ENCODE measurements around the gene IRF2BP2. TPM values are rescaled to one million over a fixed set of nuclear protein-coding genes. Genes with fewer than 3 reads are reported as not detected.

Gene IRF2BP2
- total RNA-seq, 1 donor from 2014 or later: 65.6 TPM

DNA sequence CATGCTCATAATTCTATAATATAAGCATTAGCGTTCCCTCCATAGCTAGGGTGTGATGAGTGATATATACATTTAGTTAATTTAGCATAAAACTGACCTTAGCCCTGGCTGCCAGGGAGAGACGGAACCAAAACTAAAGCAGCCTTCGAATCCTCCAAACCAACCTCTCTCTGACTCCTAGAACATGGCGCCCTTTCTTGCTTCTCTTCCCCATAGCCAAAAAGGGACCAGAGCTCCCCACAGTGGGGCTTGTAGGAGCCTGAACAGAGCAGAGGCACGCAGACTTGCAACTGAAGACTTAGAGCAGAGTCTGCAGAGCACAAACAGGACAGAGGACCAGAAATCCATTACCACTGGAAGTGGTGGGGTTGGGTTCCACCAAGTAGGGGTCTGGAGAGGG, 17.7 kb downstream of the IRF2BP2 start:
- no peak for DNase-seq (ENCODE audit: low spot score)
- intact Hi-C loops (cut with DNase I): no loop called here

DNA sequence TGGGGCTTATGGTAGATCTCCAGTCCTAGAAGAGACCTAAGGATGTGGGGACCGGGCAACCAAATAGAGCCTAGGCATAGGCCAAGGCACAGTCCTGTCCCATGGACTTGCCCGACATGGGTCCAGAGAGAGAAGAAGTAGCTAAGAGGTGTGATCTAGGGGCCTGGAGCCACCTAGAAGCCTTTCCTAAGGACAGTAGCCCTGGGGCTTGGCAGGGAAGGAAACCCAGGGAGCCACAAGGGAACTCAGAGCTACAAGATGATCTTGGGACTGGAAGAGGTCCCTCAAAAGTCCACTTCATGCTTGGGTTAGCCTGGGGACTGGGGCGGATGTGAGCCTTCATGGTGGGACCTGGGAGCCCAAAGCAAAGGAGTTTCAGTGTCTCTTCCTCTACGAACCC, 18.8 kb downstream of the IRF2BP2 start:
- intact Hi-C loops (cut with DNase I): no loop called here
- DNase-seq (ENCODE audit: low spot score): no peak

DNA sequence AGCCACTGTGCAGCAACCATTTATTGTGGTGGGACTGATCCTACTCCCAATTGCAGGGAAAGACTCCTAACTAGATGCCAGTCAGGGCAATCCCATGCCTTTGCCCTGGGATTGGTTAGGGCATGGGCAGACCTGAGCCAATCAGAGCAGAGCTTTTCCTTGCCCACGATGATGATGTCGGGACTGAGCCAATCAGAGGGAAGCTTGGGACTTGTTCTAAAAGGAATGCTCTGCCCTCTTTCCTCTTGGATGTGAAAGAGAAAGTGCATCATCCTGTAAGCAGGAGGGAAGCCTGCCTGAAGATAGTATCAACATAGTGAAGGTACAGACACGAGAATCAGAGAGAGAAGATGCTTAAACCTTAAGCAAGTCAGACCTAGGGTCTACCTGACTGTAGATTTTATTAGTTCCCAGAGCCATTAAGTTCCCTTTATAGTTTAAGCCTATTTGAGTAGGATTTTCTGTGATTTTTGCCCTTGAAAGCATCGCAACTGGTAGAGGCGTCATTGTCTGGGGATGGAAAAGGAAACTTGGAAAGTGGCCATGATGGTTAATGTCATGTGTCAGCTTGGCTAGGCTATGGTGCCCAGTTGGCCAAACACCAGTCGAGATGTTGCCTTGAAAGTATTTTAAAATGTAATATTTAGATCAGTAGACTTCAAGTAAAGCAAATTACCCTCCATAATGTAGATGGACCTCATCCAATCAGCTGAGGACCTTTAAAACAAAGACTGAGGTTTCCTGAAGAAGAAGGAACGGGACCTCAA, 19.9 kb downstream of the IRF2BP2 start:
- intact Hi-C loops (cut with DNase I): no loop called here
- no peak for DNase-seq (ENCODE audit: low spot score)

DNA sequence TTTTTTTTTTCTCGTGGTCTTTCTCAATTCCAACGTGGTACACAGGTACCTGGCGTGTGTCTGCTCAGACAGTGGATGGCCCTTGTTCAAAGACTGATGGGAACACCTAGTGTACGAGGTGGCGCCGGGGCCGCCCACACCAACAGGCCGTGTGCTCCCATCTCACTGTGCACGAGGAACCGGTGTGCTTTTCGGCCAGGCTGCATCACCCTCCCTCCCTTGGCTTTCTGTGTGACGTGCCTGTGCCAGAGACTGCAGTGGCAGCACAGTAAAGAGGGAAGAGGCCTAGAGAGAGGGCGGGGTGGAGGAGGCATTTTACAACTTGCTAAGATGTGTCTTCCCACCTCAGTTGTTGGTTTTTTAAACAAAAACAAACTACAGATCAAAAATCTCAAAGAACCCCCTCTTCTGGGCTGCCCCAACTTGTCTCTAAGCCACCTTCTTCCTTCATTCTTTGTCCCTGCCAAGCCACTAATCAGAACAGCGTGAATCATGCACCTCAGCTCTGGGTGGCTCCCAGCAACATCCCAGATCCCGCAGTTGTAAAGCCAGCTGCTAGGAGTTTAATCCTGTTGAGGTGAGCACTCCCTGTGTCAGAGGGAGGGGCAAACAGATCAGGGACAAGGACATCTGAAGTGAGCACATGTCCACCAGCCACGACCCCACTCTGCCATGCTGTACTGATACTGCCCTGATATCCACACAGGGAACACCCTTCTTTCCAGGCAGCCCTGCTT, 20.7 kb downstream of the IRF2BP2 start:
- DNase-seq (ENCODE audit: low spot score): no peak
- intact Hi-C loops (cut with DNase I): no loop called here

DNA sequence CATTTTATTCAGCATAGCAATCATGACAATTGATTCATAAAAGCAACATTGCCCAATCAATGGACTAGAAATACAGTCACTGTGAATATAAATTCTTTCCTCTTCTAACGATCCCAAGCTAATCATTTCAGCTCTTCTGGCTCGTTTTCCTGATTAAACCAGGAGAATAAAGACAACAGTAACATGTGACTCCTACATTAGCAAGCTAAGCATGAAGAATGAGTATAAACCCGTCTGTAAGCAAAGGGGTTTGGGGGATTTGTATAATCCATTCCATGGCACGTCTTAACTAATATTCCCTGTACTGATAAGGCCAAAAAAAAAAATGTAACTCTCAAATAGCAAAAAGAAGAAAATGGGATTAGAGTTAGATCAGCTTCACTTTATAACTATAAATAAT, 21.6 kb downstream of the IRF2BP2 start:
- intact Hi-C loops (cut with DNase I): no loop called here
- no peak for DNase-seq (ENCODE audit: low spot score)

DNA sequence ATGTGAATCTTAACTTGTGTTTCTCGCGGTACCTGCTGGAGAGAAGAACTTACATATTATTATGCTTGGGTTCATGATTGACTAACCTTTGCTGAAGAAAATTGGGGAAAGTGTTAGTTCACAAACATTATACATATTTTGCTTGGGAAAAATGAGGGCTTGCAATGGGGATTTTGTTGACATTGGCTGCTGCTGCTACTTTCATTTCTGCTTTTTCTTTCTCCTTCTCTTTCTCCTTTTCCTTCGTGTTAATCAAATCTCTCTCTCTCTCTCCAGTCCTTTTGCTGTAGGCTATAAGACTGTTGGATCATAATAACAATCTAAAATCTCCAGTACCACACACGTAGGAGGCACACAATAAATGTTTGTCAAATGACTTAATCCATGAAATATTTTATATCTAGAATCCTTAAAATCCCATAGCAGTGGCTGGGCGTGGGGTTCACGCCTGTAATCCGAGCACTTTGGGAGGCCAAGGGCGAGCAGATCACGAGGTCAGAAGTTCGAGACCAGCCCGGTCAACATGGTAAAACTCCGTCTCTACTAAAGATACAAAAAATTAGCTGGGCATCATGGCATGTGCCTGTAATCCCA, 23.0 kb downstream of the IRF2BP2 start:
- no peak for DNase-seq (ENCODE audit: low spot score)
- intact Hi-C loops (cut with DNase I): no loop called here

DNA sequence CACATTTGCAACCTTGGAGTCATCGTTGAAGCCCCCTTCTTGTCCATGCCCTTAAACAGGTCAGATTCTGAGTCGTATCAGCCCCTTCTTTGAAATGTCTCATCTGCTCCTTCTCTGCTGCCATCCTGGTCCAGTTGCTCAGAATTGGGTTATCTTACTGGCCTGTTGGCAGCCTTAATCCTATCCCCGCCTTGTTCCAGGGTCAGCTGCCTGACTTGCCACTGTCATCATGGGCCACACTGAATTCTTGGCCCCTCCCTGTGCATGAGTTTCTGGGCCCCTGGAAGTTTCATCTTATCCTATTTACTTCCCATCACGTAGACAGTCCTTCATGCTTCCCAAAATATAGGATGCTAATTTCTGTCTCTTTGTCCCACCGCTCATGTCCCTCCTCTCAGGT, 23.7 kb downstream of the IRF2BP2 start:
- intact Hi-C loops (cut with DNase I): no loop called here

DNA sequence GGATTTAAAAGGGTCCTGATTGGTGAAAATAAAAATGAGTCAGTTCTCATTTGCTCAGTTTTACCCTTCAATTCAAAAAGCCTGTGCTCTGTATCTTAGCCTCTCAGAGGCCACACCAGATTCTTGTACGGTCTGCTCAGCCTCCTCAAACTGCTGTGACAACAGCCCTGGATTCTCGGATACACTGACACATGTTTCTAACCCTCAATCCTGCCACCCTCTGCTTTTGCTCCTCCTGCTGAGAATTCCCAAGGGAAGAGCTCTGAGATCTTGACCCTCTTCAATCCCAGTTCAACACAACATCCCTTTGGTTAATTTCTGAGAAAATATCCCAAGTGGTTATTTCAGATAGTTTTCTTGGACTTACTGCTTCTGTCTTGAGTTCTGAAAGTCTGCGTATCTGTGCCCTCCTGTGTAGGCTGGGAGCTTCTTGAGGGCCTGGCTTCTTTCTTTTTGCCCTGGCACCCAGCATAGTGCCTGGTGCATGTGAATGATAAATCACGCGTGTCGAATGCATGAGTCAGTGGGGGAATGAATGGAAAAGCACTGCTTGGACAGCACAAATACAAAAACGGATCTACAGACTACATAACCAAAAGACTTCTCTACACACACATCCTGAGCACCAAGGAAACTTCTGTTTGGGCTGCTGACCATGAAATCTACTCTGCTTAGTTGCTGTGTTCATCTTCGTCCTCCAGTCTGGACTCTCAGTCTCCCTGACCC, 24.5 kb downstream of the IRF2BP2 start:
- intact Hi-C loops (cut with DNase I): loop anchor here (2.0 kb wide), 2 partner anchors 13 to 43 kb away; no protein-coding TSS in a partner anchor
- no peak for DNase-seq (ENCODE audit: low spot score)

More for the DNA sequence above, 23.7 kb downstream of the IRF2BP2 start:
- no peak for DNase-seq (ENCODE audit: low spot score)

DNA sequence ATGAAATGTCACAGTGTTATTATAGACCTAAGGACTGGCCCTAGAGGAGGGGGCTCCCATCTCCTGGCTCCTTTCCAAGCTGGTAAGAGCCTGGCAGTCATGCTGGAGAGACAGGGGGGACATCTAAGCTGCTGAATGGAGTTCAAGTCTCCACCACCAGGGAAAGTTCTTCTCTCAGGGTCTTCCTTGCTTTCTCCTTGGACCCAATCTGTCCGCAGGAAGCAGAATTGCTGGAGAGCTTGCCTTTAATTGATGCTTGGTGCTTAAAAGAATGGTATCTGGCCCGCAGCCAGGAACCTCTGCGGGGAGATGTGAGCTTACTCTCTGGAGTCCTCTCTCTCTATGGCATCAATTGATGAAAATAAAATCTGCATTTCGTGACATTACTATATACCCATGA, 25.1 kb downstream of the IRF2BP2 start:
- DNase-seq (ENCODE audit: low spot score): no peak
- intact Hi-C loops (cut with DNase I): loop anchor here (2.0 kb wide), 2 partner anchors 14 to 42 kb away; no protein-coding TSS in a partner anchor

DNA sequence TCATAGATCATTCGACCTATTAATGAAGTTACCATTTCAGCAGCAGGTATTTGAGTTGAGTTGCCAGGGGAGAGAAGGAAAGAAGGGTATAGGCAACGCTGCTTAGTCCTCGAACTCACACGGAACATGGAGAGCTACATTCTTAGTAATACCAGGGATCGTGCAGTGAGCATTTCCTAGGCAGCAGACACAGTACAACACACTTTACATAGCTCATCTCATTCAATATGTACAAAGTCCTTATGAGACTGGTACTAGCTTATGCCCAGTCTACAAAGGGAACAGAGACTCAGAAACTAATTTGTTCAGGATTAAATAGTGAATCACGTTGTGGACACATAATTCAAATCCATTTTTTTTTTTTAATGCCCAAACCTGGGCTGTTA, 25.6 kb downstream of the IRF2BP2 start:
- intact Hi-C loops (cut with DNase I): loop anchor here (2.0 kb wide), 2 partner anchors 14 to 42 kb away; no protein-coding TSS in a partner anchor
- no peak for DNase-seq (ENCODE audit: low spot score)

DNA sequence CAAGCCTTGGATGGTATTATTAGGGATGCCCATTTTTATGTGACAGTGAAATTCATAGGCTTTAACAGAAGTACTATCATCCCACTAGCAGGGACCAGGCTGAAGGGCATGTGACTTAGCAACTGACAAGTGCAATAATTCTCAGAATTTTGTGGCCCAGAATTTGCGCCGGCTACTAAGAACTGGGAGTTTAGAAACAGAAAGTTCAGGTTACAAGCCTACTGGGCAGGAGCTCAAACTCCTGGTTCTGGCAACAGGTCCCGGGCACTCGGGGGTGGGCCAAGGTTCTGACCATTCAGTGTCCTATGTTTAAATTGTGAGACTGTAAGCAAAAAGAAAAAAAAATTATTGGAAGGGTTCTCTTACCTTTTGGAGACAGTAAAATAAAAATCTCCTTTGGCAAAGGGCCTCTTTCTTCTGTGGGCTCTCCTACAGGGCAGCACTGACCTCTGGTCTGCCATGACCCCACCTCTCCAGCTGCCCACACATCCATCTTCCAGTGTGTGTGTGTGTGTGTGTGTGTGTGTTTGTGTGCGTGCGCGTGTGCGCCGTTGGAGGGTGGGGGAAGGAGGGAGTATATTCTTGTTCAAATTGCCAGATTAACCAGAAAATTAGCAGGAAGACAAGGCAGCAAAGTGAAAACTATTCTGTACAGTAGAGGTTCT, 26.1 kb downstream of the IRF2BP2 start:
- no peak for DNase-seq (ENCODE audit: low spot score)
- intact Hi-C loops (cut with DNase I): loop anchor here (2.0 kb wide), 2 partner anchors 15 to 41 kb away; no protein-coding TSS in a partner anchor

DNA sequence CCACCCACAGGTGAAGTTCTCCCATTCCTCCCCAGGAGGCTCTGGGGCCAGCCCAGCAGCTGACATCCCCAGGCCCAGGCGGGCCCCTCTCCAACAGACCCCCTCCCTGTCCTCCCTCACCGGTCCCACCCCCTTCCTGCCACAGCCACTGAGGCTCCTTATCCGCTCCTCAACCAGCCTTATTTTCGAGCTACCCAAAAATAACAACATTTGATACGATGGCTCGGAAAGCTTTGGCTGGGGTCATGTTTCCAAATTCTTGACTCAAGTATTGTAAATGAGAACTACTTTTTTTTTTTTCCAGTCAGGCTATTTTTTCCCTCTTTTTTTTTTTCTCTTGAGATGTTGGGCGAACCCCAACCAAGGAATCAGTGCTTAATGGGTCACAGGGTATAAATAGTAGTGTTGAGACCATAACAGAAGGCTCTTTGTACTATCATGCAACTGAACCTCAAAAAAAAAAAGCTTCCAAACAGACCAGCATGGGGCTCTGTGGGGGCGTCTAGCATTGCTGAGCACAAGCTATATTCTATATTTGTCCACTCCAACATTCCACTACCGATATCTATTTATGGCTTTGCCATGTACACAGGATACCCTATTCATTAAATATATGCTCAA, 27.2 kb downstream of the IRF2BP2 start:
- DNase-seq (ENCODE audit: low spot score): no peak
- intact Hi-C loops (cut with DNase I): loop anchor here (1.0 kb wide), 1 partner anchor 19 kb away; no protein-coding TSS in a partner anchor

DNA sequence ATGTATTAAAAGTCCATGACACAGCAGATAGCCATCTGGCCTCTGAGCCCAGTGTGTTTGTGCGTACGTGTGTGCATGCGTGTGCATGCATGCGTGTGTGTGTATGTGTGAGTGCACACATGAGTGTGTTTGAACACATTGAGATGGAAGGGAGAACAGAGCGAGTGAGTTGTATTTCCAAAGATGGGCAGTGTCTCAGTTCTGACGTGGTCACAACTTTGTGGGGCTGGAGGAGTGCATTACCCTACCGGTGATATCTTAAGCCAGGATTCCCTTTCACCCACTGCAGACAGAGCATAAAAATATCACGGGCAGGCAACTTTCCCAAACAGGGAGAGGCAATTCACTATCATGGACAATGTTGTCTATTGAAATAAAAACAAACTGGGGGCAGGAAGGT, 27.8 kb downstream of the IRF2BP2 start:
- DNase-seq (ENCODE audit: low spot score): no peak
- intact Hi-C loops (cut with DNase I): loop anchor here (1.0 kb wide), 1 partner anchor 19 kb away; no protein-coding TSS in a partner anchor

DNA sequence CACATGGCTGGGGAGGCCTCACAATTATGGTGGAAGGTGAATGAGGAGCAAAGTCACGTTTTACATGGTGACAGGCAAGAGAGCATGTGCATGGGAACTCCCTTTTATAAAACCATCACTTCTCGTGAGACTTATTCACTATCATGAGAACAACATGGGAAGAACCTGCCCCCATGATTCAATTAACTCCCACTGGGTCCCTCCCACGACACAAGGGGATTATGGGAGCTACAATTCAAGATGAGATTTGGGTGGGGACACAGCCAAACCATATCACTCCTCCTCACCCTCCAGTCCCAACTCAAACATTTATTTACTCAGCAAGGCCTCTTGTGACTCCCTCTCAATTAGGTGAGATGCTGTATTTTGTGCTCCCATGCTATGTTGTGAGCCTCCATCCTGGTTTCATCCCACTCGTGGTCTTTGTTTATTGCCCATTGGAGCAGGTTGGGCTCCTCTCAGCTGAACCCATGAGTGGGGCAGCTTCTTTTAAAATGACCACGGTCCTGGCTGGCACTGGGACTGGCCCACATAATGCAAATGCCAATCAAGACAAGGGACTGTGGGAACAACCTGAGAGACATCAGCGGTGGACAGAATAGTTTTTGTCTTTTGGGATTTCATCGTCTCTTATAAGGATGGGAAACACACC, 28.8 kb downstream of the IRF2BP2 start:
- DNase-seq (ENCODE audit: low spot score): no peak
- intact Hi-C loops (cut with DNase I): no loop called here

DNA sequence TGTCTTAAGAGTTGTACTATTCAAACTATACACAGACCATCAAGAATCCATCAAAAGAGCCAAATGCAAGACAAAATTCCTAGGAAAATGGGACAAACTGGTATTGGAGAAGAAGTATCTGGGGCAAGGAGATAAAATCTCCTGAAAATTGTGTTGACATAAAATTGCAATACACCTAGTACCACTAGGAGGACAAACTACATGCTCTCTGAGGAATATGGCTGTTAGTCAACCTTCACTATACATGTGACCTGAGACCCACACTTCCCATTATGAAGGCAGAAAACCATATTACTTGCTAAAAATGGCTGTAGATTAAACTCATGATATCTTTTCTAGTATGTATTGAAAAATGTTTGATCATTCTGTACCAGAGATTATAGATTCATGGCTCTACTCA, 30.0 kb downstream of the IRF2BP2 start:
- intact Hi-C loops (cut with DNase I): no loop called here
- DNase-seq (ENCODE audit: low spot score): no peak

DNA sequence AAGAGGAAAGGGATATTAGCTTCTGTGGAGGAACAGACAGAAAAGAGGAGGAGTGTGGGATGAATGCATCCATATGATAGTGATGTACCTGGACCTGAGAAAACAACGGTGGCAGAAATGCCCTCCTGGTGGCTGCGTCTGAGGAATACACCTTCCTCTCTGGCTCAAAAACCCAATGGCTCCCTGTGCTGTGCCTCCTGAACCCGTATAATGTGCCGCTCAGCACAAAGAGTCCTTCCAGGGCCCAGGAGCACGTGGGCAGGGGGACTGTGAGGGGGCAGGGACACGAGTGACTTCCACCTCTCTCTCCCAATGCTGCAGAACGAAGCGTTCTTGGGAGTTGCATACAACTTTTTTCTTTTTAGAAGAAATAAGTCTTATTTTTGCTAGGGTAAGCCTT, 31.2 kb downstream of the IRF2BP2 start:
- no peak for DNase-seq (ENCODE audit: low spot score)
- intact Hi-C loops (cut with DNase I): no loop called here

DNA sequence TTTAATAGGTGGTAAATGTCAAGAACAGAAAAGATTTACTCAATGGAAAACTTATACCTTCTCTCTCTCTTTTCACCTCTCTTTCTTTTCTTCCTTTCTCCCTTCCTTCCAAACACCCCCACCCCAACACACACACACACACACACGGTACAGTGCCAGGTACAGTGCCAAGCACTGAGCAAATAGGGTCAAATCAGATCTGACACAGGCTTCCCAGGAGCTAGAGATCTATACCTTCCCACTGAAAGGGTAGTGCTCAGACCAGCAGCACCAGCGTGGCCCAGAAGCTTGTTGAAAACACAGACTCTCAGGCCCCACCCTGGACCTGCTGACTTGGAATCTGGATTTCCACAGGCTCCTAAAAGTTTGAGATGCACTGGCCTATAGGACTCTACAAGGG, 31.9 kb downstream of the IRF2BP2 start:
- intact Hi-C loops (cut with DNase I): no loop called here
- no peak for DNase-seq (ENCODE audit: low spot score)

DNA sequence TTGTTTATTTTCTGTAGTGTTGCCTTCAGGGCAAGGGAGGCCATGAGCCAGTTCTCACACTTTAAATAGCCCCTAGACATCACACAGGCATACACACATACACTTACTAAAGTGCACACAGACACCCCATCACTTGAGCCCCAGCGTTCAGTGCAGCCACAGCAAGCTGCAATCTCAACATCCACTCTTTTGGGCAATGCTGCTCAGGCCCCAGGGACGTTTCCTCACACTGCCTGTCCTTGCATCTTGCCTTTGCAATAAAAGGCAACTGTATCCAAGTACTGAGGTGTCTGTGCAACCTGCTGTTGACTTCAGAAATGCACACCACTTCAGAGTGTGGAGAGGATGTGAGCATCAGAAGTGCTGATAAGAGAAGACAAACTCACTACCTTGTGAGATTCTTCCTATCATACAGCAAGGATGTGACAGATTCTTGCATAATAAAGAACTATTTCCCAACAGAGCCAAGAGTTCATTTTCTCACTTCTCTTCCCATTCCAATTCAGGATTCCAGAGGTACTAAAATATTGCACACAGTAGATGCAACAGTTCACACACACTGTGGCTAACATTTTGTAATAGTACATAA, 36.2 kb downstream of the IRF2BP2 start:
- DNase-seq (ENCODE audit: low spot score): no peak
- intact Hi-C loops (cut with DNase I): no loop called here

Data from cardiac septum (tissue), 1 donor.